ENCODE data around the gene DDR1. TPM values are rescaled to one million over a fixed set of nuclear protein-coding genes. Genes with fewer than 3 reads are reported as not detected.

Gene DDR1
- total RNA-seq, 1 donor from 2014 or later = 80.9 TPM

DNA sequence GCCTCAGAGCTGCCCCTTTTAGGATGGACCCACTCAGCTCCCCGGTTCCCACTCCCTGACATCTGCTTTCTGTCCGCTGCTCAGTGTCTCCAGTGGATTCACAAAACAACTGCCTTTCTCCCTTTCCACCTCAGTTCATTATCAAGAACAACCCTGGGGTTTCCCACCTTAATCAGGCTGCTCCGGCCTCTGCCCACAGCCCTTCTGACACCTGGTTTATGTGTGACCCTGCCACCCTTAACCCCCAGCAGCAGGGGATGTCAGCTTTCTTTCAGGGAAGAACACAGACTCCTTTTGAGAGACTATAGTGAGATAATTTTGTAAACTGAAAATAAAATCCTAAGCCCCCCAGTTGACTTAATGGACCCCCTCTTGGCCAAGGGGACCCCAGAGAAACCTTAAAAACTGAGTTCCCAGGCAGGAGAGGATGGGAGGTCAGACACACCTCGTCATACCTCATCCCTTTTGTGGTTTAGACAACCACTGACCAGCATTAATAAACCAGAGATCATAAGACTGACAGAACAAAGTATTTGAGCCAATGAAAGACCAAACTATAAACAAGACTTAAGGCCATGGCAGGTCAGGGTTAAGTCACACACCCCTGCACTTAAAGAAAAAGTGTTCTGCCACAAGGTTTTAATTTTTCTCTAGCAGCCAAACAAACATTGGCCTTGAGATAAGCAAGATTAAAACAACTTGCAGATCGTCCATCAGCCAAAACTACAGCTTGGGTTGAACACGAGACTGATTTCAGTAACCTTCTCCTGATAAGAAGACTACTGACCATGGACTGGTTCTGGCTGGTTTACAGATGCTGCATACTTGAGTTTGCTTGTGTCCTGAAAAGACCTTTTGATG lies 42.4 kb upstream of the DDR1 start:
- H3K27ac ChIP-seq = no peak overlapping the region
- TF ChIP-seq, protein P1, sequence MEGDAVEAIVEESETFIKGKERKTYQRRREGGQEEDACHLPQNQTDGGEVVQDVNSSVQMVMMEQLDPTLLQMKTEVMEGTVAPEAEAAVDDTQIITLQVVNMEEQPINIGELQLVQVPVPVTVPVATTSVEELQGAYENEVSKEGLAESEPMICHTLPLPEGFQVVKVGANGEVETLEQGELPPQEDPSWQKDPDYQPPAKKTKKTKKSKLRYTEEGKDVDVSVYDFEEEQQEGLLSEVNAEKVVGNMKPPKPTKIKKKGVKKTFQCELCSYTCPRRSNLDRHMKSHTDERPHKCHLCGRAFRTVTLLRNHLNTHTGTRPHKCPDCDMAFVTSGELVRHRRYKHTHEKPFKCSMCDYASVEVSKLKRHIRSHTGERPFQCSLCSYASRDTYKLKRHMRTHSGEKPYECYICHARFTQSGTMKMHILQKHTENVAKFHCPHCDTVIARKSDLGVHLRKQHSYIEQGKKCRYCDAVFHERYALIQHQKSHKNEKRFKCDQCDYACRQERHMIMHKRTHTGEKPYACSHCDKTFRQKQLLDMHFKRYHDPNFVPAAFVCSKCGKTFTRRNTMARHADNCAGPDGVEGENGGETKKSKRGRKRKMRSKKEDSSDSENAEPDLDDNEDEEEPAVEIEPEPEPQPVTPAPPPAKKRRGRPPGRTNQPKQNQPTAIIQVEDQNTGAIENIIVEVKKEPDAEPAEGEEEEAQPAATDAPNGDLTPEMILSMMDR (IDR thresholded peaks at IDR 0.05) = no peak
- intact Hi-C loops (cut with DNase I) = no loop called here
- ATAC-seq (peak in 1 of 2 donors; percentile 31), DNase-seq (no peak)
- no peaks in the 10 kb centered on the region for H3K27me3 ChIP-seq (ENCODE audit: low read depth)
- H3K4me1 ChIP-seq = peaks cover 26% of the 10 kb centered on the region
- no peak overlapping the region for H3K4me3 ChIP-seq
- H3K9me3 ChIP-seq = no peaks in the 10 kb centered on the region
- H3K36me3 ChIP-seq = no peaks in the 10 kb centered on the region

DNA sequence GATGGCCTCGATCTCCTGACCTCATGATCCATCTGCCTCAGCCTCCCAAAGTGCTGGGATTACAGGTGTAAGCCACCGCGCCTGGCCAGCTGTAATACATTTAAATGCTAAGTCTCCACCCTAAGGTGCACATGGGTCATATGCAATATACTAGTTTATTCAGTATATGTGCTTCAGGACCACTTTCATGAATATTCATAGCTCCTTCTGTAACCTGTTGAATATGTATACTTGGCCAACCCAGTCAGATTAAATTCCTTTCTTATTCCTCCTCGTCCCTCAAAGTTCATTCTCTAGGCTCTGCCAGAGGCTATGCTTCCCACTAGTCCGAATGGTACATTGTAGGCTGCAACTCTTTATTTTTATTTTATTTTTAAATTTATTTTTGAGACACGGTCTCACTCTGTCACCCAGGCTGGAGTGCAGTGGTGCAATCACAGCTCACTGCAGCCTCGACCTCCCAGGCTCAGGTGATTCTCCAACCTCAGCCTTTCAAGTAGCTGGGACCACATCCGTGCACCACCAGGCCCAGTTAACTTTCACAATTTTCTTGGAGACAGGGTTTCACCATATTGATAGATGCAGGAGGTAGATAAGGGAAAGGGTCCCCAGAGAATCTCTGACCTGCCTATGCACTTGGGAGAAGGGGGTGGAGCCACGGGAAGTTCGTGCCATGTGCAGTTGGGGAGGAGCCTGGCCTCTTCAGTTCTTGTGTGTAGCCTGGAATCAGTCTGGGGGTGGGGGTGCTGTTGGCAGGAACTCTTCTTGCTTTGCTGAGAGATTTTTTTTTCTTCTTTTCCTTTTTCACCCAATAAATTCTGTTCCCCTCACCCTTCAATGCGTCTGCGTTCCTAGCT lies 41.3 kb upstream of the DDR1 start:
- ATAC-seq = peak in 1 of 2 donors; percentile 55
- TF ChIP-seq, protein P1 (IDR thresholded peaks at IDR 0.05) = no peak
- no peak for DNase-seq
- Histone ChIP-seq H3K27ac (peak overlapping the region; percentile 20), H3K36me3 (no peaks in the 10 kb centered on the region), H3K4me1 (peaks cover 19% of the 10 kb centered on the region), H3K9me3 (no peaks in the 10 kb centered on the region), H3K27me3 (ENCODE audit: low read depth) (no peaks in the 10 kb centered on the region), H3K4me3 (no peak overlapping the region)
- intact Hi-C loops (cut with DNase I) = no loop called here

DNA sequence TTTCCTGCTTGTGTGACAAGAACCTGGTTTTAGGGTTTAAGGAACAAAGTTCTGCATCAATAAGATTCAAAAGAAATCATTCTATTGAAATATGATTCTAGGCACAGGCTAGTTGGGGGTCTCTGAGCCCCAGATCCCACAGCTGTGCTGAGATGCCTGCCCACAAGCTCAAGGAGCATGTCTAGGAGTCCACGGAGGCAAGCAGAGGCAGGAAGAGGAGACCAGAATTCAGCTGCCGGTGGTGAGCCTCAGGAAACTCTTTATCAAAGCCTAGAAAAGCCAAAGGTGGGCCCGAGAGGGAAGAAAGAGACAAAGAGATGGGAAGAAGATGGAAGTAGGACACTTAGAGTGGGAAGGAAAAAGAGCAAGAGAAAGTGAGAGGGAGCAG lies 40.7 kb upstream of the DDR1 start:
- TF ChIP-seq, protein P1 (IDR thresholded peaks at IDR 0.05) = no peak
- H3K4me3 ChIP-seq = no peak overlapping the region
- no peak for ATAC-seq
- H3K9me3 ChIP-seq = no peaks in the 10 kb centered on the region
- H3K36me3 ChIP-seq = no peaks in the 10 kb centered on the region
- H3K27me3 ChIP-seq (ENCODE audit: low read depth) = no peaks in the 10 kb centered on the region
- peak overlapping the region; percentile 20 for H3K27ac ChIP-seq
- intact Hi-C loops (cut with DNase I) = no loop called here
- peaks cover 19% of the 10 kb centered on the region for H3K4me1 ChIP-seq
- DNase-seq = no peak

DNA sequence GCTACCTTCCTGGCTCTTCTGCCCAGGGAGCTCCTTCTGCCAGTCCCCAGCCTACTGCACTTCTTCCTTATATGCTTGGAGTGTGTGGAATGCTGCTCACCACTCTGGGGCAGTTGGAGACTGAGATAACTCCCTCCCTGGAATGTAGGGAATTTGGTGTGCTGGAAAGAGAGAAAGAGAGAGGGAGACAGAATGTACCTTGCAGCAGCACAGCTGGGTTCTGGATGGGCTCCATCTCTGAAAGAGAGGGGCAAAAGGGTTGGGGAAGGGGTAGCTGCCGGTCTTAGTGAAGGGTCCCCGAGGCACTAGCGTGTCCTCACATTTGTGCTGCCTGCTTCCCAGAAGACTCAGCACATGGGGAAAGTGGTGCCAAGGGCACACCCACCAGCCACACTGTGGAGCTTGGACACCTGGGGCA lies 40.2 kb upstream of the DDR1 start:
- TF ChIP-seq, protein P1 (IDR thresholded peaks at IDR 0.05) = no peak
- intact Hi-C loops (cut with DNase I) = no loop called here
- DNase-seq (no peak), ATAC-seq (peak; percentile 77 to 81)
- no peak overlapping the region for H3K4me3 ChIP-seq
- H3K4me1 ChIP-seq = peaks cover 19% of the 10 kb centered on the region
- no peaks in the 10 kb centered on the region for H3K27me3 ChIP-seq (ENCODE audit: low read depth)
- peak overlapping the region; percentile 20 for H3K27ac ChIP-seq
- H3K9me3 ChIP-seq = no peaks in the 10 kb centered on the region
- no peaks in the 10 kb centered on the region for H3K36me3 ChIP-seq

DNA sequence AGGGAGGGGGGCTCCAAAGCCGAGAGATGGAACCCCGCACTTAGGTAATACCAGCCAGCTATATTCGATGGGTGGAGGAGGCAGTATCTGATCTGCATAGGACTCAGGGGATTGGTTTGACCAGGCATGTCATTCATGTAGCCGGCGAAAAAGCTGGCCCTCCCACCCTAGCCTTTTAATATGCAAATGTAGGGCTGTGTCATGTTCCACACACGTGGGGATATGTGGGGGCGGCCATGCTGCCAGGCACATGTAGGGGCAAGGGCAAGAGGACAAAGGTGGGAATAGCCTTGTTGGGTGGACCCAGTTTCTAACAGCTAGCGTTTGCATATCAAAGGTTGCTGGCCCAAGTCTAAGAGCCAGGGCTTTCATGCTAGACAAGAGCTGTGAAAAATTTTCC lies 39.1 kb upstream of the DDR1 start:
- Histone ChIP-seq H3K36me3 (no peaks in the 10 kb centered on the region), H3K27ac (no peak overlapping the region), H3K4me3 (no peak overlapping the region), H3K27me3 (ENCODE audit: low read depth) (no peaks in the 10 kb centered on the region), H3K4me1 (peaks cover 19% of the 10 kb centered on the region), H3K9me3 (no peaks in the 10 kb centered on the region)
- DNase-seq = no peak
- no peak for ATAC-seq
- intact Hi-C loops (cut with DNase I) = no loop called here
- TF ChIP-seq, protein P1 (IDR thresholded peaks at IDR 0.05) = no peak

Measured in lower lobe of right lung (tissue), 2 donors.